GM18507 (cell line): ENCODE data around the gene TNFSF13.

Experiments used
- DNase-seq: peaks from one replicate; pipeline ENCODE4 v3.0.0; 2011; ENCODE audit warnings: low read depth; ENCODE audit not compliant: insufficient read length; ENCODE audit errors: extremely low spot score
- FAIRE-seq: peaks from 2 replicates; lab custom pipeline; 2011; peaks lifted over from hg19 to GRCh38; lab: Jason Lieb, UNC

The TNFSF13 gene

DNA sequence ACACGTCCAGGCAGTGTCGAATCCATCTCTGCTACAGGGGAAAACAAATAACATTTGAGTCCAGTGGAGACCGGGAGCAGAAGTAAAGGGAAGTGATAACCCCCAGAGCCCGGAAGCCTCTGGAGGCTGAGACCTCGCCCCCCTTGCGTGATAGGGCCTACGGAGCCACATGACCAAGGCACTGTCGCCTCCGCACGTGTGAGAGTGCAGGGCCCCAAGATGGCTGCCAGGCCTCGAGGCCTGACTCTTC is 13.7 kb downstream of the TNFSF13 start:
- FAIRE-seq = peak; percentile 99
- no peak for DNase-seq

DNA sequence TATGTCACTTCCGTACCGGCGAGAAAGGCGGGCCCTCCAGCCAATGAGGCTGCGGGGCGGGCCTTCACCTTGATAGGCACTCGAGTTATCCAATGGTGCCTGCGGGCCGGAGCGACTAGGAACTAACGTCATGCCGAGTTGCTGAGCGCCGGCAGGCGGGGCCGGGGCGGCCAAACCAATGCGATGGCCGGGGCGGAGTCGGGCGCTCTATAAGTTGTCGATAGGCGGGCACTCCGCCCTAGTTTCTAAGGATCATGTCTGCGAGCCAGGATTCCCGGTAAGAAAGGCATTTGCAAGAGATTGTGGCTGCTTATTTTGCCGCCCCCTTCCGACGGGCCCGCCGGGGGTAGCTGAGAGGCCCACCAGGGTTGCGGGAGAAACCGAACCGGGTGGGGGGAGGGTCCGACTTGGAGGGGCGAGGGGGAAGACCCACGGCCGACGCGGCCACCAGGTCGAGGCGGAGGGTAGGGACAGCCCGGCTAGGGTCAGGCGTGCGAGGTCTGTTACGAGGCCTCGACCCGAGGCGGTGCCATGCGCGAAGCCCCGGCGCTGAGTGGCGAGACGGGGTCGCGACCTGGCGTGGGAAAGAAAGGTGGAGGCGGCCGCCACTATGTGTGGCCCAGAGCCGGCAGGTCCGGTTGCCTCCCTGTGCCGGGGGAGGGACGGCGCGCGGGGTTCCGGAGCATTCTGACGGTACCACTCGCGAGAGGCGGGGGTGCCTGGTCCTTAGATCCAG is 14.2 kb downstream of the TNFSF13 start:
- DNase-seq (peak; percentile 98), FAIRE-seq (no peak)

DNA sequence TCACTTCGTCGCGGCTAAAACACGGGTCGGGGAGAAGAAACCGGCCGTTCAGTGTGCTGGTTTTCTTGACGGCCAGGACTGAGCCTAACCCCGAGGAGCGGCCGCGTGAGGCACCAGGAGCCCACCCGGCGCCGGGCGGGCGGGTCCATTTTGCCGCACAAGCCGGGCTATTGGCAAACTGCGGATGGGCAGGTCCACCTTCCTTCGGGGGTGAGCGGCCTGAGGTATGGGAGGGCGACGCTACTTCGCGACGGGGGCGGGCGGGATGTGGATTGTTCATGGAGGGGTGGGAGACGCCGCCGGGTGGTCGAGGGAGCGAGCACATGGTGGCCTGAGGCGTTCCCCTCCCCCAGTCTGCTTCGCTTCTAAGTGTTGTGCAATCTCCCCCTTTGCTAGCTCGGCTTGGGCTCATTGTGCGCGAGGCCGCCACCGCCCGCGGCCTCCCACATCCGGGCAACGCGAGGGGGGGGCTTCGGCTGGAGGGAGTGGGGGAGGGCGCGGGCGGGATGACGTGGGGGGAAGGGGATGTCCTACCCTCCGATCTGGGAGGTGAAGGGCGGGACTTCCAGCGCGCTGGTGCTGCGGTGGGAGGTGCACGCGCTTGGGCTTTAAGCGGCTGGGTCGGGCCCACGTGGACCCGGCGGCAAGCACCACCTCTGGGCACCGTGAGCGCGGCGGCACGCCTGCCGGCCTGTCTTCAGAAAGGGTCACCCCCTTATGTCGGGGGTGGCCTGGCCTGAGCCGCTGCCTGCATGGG is 15.0 kb downstream of the TNFSF13 start:
- DNase-seq = peak; percentile 80

DNA sequence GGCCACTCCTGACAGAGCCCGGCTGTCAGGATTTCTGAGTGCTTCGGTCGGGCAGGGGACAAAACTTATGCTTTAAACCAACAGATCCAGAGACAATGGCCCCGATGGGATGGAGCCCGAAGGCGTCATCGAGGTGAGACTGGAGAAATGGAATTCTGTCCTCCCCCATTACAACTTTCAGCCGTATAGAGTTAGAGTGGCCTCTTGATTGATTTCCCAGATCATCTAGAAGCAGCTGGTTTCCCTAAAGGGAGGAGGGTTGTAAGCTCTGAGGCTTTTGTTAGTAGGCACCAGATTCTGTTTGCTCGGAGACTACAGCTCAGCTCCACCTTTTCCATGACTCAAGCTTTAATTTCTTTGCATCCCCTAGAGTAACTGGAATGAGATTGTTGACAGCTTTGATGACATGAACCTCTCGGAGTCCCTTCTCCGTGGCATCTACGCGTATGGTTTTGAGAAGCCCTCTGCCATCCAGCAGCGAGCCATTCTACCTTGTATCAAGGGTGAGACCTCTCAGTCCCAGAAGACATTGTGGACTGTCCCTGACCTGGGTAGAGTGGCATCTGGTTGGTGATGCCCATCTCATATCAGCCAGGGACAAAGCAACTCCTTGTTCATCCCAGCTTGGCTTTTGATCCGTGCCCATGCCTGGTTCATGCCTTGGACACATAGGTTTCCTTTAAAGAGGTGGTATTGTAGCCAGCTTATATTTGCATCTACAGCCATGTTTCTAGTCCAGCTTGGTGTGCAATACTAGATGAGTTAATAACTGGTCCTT is 15.8 kb downstream of the TNFSF13 start:
- FAIRE-seq (no peak), DNase-seq (no peak)

More for the DNA sequence above, 15.0 kb downstream of the TNFSF13 start:
- FAIRE-seq = peak; percentile 88

DNA sequence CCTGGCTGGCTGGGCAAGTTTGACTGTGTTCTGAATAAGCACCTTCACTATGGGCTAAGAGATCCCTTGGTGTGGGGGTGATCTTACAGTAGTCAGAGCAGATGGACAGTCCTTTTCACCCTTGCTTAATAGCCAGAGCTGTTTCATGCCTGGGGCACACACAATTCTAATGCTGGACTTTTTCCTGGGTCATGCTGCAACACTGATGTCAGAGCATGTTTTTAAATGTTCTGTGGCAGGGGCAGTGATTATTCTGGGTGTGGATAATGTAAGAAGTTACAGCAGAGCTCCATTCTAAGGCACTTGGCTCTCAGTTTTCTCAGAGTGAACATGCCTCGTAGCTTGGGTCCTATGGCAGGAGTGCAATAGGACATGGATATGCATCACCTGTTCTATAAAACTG is 16.9 kb downstream of the TNFSF13 start:
- no peak for FAIRE-seq
- no peak for DNase-seq

DNA sequence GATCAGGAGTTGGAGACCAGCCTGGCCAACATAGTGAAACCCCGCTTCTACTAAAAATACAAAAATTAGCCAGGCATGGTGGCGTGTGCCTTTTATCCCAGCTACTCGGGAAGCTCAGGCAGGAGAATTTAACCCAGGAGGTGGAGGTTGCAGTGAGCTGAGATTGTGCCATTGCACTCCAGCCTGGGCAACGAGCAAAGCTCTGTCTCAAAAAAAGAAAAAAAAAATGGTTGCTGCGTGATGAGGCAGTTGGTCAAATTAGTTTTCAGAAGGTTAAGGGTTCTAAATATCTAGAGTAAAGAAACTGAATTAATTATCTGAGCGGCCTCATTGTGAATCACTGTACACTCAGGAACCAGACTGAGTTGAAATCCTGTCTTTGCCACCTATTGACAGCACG is 17.4 kb downstream of the TNFSF13 start:
- FAIRE-seq = no peak
- DNase-seq = no peak

DNA sequence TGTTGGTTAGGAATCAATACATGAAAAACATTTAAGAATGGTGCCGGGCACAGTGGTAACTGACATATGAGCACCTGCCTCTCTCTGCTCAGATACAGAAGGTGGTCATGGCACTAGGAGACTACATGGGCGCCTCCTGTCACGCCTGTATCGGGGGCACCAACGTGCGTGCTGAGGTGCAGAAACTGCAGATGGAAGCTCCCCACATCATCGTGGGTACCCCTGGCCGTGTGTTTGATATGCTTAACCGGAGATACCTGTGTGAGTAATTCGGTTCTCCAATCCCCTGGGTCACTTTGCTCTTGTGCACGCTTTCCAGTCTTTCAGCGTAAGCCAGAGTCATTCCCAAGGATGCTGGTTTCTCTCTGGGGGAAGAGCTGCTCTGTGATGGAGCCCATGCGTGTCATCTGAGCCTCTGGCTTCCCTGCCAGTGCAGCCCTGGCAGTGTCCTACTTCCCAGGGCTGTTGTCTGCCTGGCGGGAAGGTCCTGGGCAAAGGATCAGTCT is 17.9 kb downstream of the TNFSF13 start:
- DNase-seq (no peak), FAIRE-seq (no peak)

DNA sequence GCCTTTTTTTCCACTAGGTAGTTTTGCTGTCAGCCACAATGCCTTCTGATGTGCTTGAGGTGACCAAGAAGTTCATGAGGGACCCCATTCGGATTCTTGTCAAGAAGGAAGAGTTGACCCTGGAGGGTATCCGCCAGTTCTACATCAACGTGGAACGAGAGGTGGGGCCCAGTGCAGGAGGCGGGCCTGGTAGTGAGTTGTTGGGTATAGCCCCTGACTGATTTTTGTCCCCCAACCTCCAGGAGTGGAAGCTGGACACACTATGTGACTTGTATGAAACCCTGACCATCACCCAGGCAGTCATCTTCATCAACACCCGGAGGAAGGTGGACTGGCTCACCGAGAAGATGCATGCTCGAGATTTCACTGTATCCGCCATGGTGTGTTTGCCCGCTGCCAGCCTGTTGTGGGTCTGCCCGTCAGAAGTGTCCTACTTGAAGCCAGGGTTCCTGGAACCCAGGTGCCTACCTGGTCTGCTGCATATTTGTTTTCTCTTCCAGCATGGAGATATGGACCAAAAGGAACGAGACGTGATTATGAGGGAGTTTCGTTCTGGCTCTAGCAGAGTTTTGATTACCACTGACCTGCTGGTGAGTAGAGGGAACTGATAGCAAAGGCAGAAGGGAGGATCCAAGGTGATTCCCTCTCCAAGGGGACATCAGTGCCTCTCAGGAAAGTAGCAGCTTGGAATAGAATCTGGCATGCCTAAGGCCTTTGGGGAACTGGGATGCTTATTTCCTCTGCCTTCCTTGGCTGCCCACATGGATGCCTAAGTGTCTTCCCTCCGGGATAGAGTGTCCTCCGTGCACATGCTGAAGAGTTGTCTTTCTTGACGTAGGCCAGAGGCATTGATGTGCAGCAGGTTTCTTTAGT is 19.0 kb downstream of the TNFSF13 start:
- FAIRE-seq = no peak
- DNase-seq = no peak

DNA sequence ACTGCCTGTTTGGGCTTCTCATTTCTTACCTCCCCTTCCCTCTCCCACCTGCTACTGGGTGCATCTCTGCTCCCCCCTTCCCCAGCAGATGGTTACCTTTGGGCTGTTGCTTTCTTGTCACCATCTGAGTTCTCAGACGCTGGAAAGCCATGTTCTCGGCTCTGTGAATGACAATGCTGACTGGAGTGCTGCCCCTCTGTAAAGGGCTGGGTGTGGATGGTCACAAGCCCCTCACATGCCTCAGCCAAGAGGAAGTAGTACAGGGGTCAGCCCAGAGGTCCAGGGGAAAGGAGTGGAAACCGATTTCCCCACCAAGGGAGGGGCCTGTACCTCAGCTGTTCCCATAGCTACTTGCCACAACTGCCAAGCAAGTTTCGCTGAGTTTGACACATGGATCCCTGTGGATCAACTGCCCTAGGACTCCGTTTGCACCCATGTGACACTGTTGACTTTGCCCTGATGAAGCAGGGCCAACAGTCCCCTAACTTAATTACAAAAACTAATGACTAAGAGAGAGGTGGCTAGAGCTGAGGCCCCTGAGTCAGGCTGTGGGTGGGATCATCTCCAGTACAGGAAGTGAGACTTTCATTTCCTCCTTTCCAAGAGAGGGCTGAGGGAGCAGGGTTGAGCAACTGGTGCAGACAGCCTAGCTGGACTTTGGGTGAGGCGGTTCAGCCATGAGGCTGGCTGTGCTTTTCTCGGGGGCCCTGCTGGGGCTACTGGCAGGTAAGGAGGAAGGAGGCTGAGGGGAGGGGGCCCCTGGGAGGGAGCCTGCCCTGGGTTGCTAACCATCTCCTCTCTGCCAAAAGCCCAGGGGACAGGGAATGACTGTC is 20.7 kb downstream of the TNFSF13 start, which contains the start of gene CD68:
Gene CD68 (plus strand): TSS at position 638 of the 833 bp plus-strand sequence. CDS start 40 bp downstream, at position 678.
- FAIRE-seq (peak; percentile 92), DNase-seq (peak; percentile 63)

DNA sequence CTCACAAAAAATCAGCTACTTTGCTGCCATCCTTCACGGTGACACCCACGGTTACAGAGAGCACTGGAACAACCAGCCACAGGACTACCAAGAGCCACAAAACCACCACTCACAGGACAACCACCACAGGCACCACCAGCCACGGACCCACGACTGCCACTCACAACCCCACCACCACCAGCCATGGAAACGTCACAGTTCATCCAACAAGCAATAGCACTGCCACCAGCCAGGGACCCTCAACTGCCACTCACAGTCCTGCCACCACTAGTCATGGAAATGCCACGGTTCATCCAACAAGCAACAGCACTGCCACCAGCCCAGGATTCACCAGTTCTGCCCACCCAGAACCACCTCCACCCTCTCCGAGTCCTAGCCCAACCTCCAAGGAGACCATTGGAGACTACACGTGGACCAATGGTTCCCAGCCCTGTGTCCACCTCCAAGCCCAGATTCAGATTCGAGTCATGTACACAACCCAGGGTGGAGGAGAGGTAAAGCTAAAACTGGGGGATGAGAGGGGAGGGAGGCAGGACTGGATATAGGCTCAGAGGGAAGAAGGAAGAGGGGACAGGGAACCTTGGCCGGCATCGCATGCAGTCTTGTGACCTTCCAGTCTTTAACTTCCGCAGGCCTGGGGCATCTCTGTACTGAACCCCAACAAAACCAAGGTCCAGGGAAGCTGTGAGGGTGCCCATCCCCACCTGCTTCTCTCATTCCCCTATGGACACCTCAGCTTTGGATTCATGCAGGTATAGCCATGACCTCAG is 21.5 kb downstream of the TNFSF13 start:
- DNase-seq (no peak), FAIRE-seq (no peak)

DNA sequence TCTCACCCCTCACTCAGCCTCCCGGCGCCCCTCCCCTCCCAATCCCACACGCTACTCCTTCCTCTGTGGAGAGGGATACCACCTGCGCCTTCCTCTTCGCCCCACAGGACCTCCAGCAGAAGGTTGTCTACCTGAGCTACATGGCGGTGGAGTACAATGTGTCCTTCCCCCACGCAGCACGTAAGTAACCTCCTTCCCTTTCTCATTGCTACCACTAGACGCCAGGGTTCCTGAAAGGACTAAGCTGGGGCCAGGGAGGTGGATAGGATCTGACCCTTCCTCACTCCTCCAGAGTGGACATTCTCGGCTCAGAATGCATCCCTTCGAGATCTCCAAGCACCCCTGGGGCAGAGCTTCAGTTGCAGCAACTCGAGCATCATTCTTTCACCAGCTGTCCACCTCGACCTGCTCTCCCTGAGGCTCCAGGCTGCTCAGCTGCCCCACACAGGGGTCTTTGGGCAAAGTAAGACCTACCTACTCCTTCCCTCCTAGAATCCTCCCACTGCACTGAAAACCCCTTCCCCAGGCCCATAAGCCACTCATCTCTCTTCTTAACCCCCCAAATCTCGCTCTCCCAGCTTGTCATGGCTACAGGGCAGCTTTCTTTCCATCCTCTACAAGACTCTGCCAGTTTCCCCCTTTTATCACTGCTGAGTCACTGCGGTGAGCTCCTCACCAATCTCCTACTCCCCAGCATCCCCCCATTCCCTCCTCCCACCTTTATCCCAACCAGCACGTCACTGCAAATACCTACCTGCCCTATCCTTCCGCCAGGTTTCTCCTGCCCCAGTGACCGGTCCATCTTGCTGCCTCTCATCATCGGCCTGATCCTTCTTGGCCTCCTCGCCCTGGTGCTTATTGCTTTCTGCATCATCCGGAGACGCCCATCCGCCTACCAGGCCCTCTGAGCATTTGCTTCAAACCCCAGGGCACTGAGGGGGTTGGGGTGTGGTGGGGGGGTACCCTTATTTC is 22.3 kb downstream of the TNFSF13 start:
- DNase-seq (no peak), FAIRE-seq (no peak)

DNA sequence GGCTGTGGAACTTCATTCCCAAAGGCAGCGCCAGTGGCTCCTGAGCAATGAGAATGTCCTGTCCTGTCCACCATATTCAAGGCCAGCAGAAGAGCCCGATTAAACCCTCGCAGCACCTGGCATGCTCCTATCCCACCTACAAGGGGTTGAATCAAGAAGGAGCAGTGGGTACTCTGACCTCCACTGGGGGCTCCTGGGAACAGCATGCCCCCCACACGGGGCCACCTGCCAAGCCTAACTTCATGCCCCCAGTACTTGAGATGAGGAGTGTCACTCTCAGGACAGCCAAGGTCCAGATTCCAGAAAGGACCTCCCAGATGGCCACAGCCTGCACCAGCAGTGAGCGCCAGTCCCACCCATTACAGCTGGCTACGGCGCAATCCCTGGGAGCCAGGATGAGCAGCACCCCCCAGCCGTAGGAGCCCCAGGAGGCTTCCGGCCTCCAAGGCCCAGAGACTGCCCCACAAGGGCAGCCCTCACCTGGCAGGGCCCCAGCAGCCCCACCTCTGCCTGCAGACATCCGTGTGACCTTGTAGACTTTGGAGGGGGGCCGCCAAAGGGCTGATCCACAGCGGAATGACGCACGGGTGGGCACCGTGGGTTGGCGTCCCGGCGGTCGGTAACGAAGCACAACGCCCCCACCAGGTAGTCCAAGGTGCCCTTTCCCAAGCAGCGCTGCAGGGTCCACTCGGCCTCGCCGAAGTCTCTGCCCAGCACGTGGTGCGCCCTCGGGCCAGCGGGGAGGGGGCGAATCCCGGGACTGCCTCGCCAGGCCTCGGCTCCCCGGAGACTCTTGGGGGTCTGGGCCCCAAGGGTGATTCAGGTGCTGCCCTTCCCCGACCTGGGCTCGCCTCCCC is 24.1 kb downstream of the TNFSF13 start:
- FAIRE-seq = no peak
- no peak for DNase-seq

DNA sequence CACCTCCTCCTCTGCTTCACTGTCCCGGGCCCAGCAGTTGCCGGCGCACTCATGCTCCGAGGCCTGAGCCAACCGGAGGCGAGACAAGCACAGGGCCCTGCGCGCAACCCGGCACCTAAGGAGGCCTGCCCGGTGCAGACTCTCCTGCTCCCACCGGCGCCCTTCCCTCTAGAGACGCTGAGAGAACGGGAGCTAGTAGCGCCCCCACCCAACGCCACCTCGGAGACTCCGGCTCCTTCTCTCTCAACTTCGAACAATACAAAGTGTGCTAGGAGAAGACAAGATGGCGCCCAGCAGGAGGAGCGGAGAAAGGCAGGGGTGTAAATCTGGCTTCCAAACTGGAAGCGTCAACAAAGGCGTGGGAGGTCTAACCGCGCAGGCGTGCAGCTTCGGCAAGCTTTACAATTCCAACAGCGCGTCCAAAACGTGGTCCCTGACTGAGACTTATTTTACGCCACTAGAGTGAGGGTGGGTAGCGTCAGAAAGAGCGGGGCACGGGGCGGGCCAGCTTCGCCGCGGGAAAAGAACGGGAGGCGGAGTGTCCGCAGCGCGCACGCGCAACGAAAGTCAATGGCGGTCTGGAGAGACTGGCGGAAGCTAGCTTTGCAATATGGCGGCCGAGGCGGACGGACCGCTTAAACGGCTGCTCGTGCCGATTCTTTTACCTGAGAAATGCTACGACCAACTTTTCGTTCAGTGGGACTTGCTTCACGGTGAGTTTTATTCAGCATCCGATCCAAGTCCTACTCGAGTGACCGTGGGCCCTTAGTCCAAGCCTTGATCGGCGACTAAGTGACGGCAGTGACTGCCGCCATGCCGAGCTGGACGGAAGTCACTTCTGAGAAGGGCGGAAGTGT is 24.9 kb downstream of the TNFSF13 start, which contains the start of gene MPDU1:
Gene MPDU1 (plus strand): TSS at position 600 of the 857 bp plus-strand sequence. CDS start 11 bp downstream, at position 611.
- peak; percentile 97 for FAIRE-seq
- DNase-seq = peak; percentile 87

DNA sequence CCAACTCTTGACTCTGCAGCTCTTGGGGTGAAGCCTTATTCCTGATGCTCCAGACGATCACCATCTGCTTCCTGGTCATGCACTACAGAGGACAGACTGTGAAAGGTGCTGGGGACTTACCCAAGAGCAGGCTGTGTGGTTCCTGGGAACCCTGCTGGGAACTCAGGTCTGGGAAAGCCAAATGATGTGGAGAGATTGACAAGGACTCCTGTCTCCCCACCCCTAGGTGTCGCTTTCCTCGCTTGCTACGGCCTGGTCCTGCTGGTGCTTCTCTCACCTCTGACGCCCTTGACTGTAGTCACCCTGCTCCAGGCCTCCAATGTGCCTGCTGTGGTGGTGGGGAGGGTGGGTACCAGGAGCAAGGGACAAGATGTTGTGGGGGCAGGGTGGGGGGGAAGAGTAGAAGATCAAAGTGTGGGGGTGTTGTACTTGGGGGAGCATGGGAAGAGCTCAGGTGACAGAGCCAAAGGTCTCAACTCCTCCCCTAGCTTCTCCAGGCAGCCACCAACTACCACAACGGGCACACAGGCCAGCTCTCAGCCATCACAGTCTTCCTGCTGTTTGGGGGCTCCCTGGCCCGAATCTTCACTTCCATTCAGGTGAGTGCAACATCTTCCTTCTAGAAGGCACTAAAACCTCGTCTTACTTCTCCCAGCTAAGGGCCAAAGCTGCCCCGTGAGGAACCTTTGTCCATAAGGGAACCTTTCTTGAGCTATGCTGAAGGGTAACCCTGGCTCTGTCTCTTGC is 28.3 kb downstream of the TNFSF13 start:
- FAIRE-seq (peak; percentile 36), DNase-seq (no peak)
